B cell (primary cell): ENCODE data around the gene SAMD1. TPM values are rescaled to one million over a fixed set of nuclear protein-coding genes. Genes with fewer than 3 reads are reported as not detected.

ENCODE experiments used
- ATAC-seq: fragments of 200-7000 bp; cut with Tn5 transposase; one replicate; pipeline ENCODE4 v1.10.0; 2021; ENCODE audit warnings: low read depth, mild to moderate bottlenecking, moderate number of reproducible peaks, moderate library complexity
- CTCF ChIA-PET: fragments of 350-600 bp; sonication (Branson Sonifier 250); formaldehyde crosslinking; loops from one replicate; lab custom pipeline; 2021; ENCODE audit warnings: antibody characterized with exemption, inconsistent platforms; lab: Charles Lee
- POLR2A ChIA-PET: fragments of 350-600 bp; sonication (Branson Sonifier 250); formaldehyde crosslinking; loops from one replicate; lab custom pipeline; 2021; ENCODE audit warnings: antibody characterized with exemption; lab: Charles Lee
- DNase-seq: peaks from one replicate; pipeline ENCODE4 v3.0.0; 2013
- H2AFZ ChIP-seq: 2 replicates; pipeline ENCODE4 v1.6.1; 2012; ENCODE audit warnings: mild to moderate bottlenecking, low read depth, low read length; ENCODE audit not compliant: insufficient read depth, poor library complexity, severe bottlenecking
- H3K27ac ChIP-seq, 2 donors: 1 replicate in 1 of 2; 2 replicates in 1 of 2; pipeline ENCODE4 v1.5.1; 2012 to 2013; ENCODE audit warnings: low read length in 2 of 2, mild to moderate bottlenecking in 2 of 2, moderate library complexity in 1 of 2
- H3K27me3 ChIP-seq, 4 experiments: fragments of 200-600 bp in 1 of 4; sonication (generic) in 1 of 4; replicated peaks in 1 of 4; 1 replicate in 2 of 4; 2 replicates in 2 of 4; pipeline versions ENCODE4 v1.6.1 to v1.7.0; 2013 to 2016; ENCODE audit warnings: low read length in 3 of 4, mild to moderate bottlenecking in 2 of 4, mixed read lengths in 1 of 4, moderate library complexity in 1 of 4; ENCODE audit not compliant: insufficient read depth in 4 of 4, control insufficient read depth in 3 of 4; ENCODE audit errors: control extremely low read depth in 1 of 4
- H3K36me3 ChIP-seq, 2 experiments: replicated peaks in 1 of 2; 1 replicate in 1 of 2; 2 replicates in 1 of 2; pipeline versions ENCODE4 v1.6.1 to v1.7.1; 2013; ENCODE audit warnings: low read length in 1 of 2; ENCODE audit not compliant: insufficient read depth in 2 of 2, control insufficient read depth in 1 of 2; ENCODE audit errors: control extremely low read depth in 1 of 2, extremely low read depth in 1 of 2
- H3K4me1 ChIP-seq, 2 donors: fragments of 200-600 bp in 1 of 2; sonication (generic) in 1 of 2; 1 replicate in 1 of 2; 2 replicates in 1 of 2; pipeline versions ENCODE4 v1.5.1 to v1.6.1; 2013 to 2017; ENCODE audit warnings: low read length in 2 of 2; ENCODE audit not compliant: control insufficient read depth in 2 of 2, insufficient read depth in 2 of 2
- H3K4me2 ChIP-seq: replicated peaks from 2 replicates; pipeline ENCODE3; 2012; ENCODE audit warnings: mild to moderate bottlenecking, low read depth, low read length; ENCODE audit not compliant: poor library complexity, severe bottlenecking
- H3K4me3 ChIP-seq, 5 experiments: fragments of 200-600 bp in 1 of 5; sonication (generic) in 1 of 5; 1 replicate in 3 of 5; 2 replicates in 2 of 5; pipeline versions ENCODE4 v1.5.1 to v1.7.0; 2011 to 2016; ENCODE audit warnings: low read length in 4 of 5, mild to moderate bottlenecking in 4 of 5, low read depth in 2 of 5, control low read depth in 1 of 5, moderate library complexity in 1 of 5; ENCODE audit not compliant: insufficient read depth in 1 of 5; ENCODE audit errors: control extremely low read depth in 1 of 5, extremely low read depth in 1 of 5
- H3K79me2 ChIP-seq: fragments of 200-600 bp; sonication (generic); one replicate; pipeline ENCODE4 v1.6.0; 2016; ENCODE audit warnings: low read length; ENCODE audit not compliant: control insufficient read depth, insufficient read depth
- H3K9ac ChIP-seq: fragments of 200-600 bp; sonication (generic); 2 replicates; pipeline ENCODE4 v1.6.1; 2017; ENCODE audit warnings: mild to moderate bottlenecking, low read length, moderate library complexity
- H3K9me3 ChIP-seq, 3 donors: one replicate each; pipeline versions ENCODE4 v1.6.1 to v1.7.1; 2013; ENCODE audit warnings: low read length in 2 of 3; ENCODE audit not compliant: control insufficient read depth in 2 of 3, insufficient read depth in 1 of 3; ENCODE audit errors: control extremely low read depth in 1 of 3
- H4K20me1 ChIP-seq: 2 replicates; pipeline ENCODE4 v1.6.0; 2012; ENCODE audit warnings: mild to moderate bottlenecking, low read length; ENCODE audit not compliant: insufficient read depth, control insufficient read depth, poor library complexity, severe bottlenecking
- H3K27ac Mint-ChIP-seq: one replicate; pipeline ENCODE4 v1.8.0; 2021; ENCODE audit warnings: mixed read lengths
- H3K27me3 Mint-ChIP-seq: one replicate; pipeline ENCODE4 v1.8.0; 2021; ENCODE audit warnings: mixed read lengths
- H3K4me1 Mint-ChIP-seq: one replicate; pipeline ENCODE4 v1.8.0; 2021; ENCODE audit warnings: mixed read lengths
- H3K4me3 Mint-ChIP-seq: one replicate; pipeline ENCODE4 v1.8.0; 2021; ENCODE audit warnings: mixed read lengths
- H3K9me3 Mint-ChIP-seq: one replicate; pipeline ENCODE4 v1.8.0; 2022; ENCODE audit warnings: mixed read lengths; ENCODE audit not compliant: insufficient read depth
- CTCF ChIP-seq: fragments of 200-600 bp; IDR thresholded peaks from one replicate; pipeline ENCODE4 v1.8.0; 2022; ENCODE audit warnings: antibody characterized with exemption, mild to moderate bottlenecking
- EZH2 ChIP-seq: IDR thresholded peaks from 2 replicates; pipeline ENCODE4 v1.6.1; 2012; ENCODE audit warnings: borderline replicate concordance, low read depth, mild to moderate bottlenecking, moderate library complexity, low read length; ENCODE audit not compliant: insufficient read depth, poor library complexity, severe bottlenecking
- WGBS: methylation state at CpG from one replicate; pipeline ENCODE4 v1.1.5; 2013; ENCODE audit warnings: missing lambda C conversion rate; ENCODE audit not compliant: insufficient coverage; 5-methylcytosine and 5-hydroxymethylcytosine counted together
- intact Hi-C: fragments of 100-400 bp; cut with micrococcal nuclease; formaldehyde crosslinking; loops from one replicate; pipeline ENCODE4 v1.10.0; 2022
- polyA plus RNA-seq: library from polyadenylated mRNA; depleted of rRNA; stranded (reverse); fragments of >200 nt; gene quantifications from 2 replicates; pipeline ENCODE4 v1.2.3, GENCODE V29; 2012
- total RNA-seq, 2 donors: library from RNA; stranded (reverse); fragments of 120-200 nt in 1 of 2; gene quantifications; 1 replicate in 1 of 2; 2 replicates in 1 of 2; pipeline versions ENCODE4 v1.2.3 to v1.2.4, GENCODE V29; 2013 to 2022

Gene SAMD1
- total and polyA plus RNA-seq, 2 donors (not counting 1 experiment from before 2014, with no cell fraction given): 17.4 to 39.2 TPM

- H3K36me3 ChIP-seq: no peaks in the 10 kb centered on the region
- Mint-ChIP-seq H3K4me1 (peaks cover 12% of the 10 kb centered on the region), H3K9me3 (no peaks in the 10 kb centered on the region), H3K4me3 (peak overlapping the region; percentile 96), H3K27me3 (no peaks in the 10 kb centered on the region), H3K27ac (peak overlapping the region; percentile 96)
- H3K9me3 ChIP-seq: no peaks in the 10 kb centered on the region
- no peaks in the 10 kb centered on the region for H3K27me3 ChIP-seq
- CTCF ChIA-PET: interaction anchor here (0.5 to 4.2 kb wide), 13 partner anchors 8 to 1459 kb away, joined by 3 to 22 read pairs (median 3); partner anchors contain the start of genes ASF1B and MISP3
- WGBS: 25% methylated on average over 23 of the region's 24 CpGs
- H2AFZ ChIP-seq: peak overlapping the region; percentile 84
- no peak for ATAC-seq
- peaks cover 4% of the 10 kb centered on the region for H3K79me2 ChIP-seq
- H3K9ac ChIP-seq: peak overlapping the region; percentile 89
- H4K20me1 ChIP-seq: no peaks in the 10 kb centered on the region
- peak overlapping the region; percentile 99 for H3K4me2 ChIP-seq
- TF ChIP-seq CTCF: peak; percentile 10
- no peak for TF ChIP-seq EZH2
- intact Hi-C loops: loop anchor here (1.0 to 5.0 kb wide), 7 partner anchors 9 to 335 kb away; partner anchors contain the start of genes ASF1B, BRME1, CC2D1A and DDX39A
- peaks cover 14 to 18% of the 10 kb centered on the region in 2 donors for H3K4me1 ChIP-seq
- POLR2A ChIA-PET: interaction anchor here (0.7 to 1.4 kb wide), 4 partner anchors 10 to 336 kb away, joined by 3 to 4 read pairs (median 4); partner anchors contain the start of genes IL27RA and RFX1
- H3K27ac ChIP-seq: peak overlapping the region; percentile 29 to 85
- peak overlapping the region; percentile 65 to 89 (median 77) for H3K4me3 ChIP-seq
- DNase-seq: peak; percentile 71
Observed at GRCh38 chr19:14081797-14082674, 8.5 kb downstream of the SAMD1 start.
